Activated T-cell treated with anti-CD3 and anti-CD28 coated beads for 48 hours (primary cell): Measurements from ENCODE around the gene PHKG2.
"Not testable (repeated sequence)": the region's sequence is repeated elsewhere in the genome, so short reads cannot be mapped to it uniquely, and the experiment has no call there.

Source experiments
- DNase-seq: peaks from one replicate; pipeline ENCODE4 v3.0.0-alpha.2; 2020; ENCODE audit warnings: low read depth

Gene PHKG2

GRCh38 chr16:30747799-30748633 lies at the start of gene PHKG2:
PHKG2 (plus strand) TSS chr16:30748425; CDS start chr16:30748821, 396 bp downstream.
- peak; percentile 98 for DNase-seq

DNA sequence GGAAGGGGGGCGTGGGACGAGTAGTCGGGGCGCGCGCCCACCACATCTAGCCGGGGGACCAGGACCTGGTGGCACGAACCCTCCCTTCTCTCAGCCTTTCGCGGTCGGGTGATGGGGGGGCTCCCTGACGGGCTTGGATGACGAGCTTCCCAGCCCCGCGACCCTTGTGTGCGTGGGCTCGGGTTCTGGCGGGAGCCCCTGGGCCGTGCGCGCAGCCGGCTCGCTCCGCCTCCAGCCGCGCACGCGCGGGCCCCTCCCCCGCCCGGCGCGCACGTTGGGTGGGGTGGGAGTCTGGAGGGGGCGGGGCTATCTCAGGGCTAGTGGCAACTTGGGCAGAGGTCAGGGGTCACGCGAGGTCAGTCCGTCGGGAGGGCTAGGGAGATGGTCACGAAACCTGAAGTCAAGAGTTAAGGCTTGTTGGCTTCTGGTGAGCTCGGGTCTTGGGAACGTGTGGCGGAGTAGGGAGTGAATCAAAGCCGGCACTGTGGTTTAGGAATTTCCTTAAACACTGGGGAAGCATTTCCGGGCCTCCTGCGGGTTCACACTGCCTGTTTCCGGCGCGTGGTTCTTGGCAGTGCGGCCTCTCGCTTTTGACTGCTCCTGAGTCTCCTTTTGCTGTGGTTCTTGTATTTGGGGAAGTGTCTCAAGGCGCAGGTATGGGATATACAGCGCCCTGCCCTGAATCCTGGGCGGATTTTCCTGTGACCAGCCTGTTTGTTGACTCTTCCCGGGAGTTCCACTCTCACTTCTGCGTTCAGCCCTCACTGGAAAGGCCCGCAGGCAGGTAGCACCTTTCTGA lies 49.2 kb upstream of the PHKG2 start, which contains the start of gene SRCAP:
Gene SRCAP, plus strand, starts transcription at position 356 of the 799 bp plus-strand sequence. CDS start 1,654 bp downstream, outside the sequence.
- peak; percentile 89 for DNase-seq

DNA sequence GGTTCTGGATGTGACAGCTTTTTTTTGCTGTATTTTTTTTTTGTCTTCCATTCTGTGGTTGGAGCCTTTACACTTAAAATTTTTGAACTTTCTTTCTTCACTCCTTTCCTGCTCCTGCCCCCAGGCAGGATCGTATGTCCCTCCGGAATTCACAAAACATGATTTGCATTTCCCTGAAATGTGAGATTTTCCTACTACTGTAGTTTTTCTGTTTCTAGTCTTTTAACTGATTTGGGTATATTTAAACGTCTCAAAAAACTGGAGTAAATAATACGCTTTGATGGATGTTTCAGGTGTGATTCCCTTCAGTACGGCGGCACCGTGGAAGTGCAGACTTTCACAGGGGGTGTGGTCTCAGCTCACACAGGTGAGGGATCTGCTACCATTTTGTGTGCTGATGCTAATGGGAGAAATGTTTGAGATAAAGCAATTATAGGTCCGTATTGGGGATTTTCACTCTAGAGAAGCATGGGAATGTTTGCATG lies 48.6 kb upstream of the PHKG2 start:
- no peak for DNase-seq

DNA sequence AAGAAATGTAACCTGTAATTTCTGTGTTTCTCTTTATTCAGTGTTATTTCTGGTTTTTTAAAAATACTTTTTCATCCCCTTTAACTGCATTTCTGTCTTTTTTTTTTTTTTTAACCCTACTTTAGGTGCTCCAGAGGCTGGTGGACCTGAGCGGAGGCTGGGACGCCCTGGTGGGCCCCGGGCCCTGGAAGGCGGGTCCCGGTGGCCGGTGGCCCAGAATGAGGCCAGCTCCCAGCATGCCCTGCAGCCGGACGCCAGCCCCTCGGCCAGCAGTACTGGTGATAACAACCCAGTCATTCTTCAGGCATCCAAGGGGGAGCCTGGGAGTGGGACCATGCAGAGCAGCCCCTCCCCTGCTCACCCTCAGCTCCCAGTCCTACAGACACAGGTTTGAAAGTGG lies 47.7 kb upstream of the PHKG2 start:
- no peak for DNase-seq

DNA sequence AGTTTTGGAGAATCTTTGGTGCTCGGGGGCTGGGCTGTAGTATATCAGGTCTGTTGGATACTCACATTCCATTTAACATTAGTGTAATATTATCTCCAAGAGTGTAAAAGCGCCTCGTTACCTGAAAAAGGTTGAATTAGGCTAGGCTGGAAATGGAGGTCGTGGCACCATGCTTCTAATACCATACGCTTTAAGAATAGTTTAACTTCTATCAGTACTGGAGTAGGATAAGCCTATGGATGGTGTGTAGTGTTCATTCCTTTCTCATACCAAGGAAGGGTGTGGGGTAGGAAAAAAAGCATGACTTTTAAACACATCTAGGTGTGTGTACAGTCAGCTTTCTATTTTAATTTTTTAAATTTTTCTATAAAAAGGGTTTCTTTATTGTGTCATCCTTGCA lies 47.3 kb upstream of the PHKG2 start:
- DNase-seq = no peak

DNA sequence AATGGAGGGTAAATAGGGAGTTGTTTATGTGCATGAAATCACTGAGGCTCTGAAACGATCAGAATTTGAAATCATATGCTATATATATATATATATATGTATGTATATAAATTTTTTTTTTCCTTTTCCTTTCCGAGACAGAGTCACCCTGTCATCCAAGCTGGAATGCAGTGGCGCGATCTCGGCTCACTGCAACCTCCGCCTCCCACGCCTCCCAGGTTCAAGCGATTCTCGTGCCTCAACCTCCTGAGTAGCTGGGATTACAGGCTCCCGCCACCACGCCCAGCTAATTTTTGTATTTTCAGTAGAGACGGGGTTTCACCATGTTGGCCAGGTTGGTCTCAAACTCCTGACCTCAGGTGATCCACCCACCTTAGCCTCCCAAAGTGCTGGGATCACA lies 45.2 kb upstream of the PHKG2 start:
- DNase-seq = not testable (repeated sequence)

- DNase-seq = no peak
Observed at GRCh38 chr16:30703971-30704370, 44.3 kb upstream of the PHKG2 start.

DNA sequence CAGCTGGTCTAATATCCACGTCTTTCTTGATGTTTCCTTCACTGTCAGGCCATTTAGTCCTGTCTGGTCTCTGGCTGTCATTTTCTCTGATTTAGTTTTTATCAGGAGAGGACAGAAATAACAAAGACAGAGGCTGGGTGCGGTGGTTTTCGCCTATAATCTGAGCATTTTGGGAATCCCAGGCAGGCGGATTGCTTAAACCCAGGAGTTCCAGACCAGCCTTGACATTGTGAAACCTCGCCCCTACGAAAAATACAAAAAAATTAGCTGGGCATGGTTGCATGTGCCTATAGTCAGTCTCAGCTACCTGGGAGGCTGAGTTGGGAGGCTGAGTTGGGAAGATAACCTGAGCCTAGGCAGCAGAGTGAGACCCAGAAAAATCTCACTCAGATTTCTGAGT lies 42.2 kb upstream of the PHKG2 start:
- no peak for DNase-seq

DNA sequence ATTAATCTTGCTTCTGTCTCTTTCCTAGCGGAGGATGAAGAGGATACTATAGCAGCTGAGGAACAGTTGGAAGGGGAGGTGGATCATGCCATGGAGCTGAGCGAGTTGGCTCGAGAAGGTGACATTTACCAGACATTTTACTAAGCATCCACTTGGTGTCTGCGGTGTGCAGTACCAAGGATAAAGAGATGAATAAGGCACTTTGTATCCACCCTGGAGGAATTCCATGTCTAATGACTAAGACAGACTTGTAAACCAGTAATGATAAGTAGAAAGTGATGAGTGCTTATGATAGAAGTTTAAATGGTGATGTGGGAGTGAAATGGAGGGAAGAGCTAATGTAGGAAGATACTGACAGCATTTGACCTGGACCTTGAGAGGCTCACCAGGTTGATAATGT lies 37.3 kb upstream of the PHKG2 start:
- no peak for DNase-seq

- no peak for DNase-seq
Observed at GRCh38 chr16:30711712-30712111, 36.5 kb upstream of the PHKG2 start.

DNA sequence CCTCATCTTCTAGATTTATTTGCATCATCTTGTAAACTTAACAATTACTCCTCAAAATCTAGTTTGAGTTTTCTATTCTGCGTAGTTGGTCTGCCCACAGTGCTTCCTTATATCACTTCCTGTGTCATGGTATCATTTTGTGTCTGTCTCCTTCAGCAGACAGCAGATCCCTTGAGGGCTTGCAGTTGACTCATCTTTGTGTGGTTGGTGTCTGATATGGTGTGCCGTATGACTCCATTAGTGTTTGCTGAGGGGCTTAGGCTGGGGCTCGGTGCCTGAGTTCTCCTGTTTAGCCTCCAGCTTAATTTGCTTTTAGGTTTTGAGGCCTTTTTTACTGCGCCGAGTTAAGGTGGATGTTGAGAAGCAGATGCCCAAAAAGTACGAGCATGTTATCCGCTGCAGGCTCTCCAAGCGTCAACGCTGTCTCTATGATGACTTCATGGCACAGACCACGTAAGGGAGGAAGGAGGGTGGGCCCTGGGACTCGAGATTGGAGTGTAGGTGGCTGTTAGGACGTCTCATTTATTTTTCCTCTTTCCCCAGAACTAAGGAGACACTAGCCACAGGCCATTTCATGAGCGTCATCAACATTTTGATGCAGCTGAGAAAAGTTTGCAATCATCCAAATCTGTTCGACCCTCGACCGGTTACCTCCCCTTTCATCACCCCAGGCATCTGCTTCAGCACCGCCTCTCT lies 32.3 kb upstream of the PHKG2 start:
- peak; percentile 26 for DNase-seq

- no peak for DNase-seq
Observed at GRCh38 chr16:30720086-30720485, 28.1 kb upstream of the PHKG2 start.

DNA sequence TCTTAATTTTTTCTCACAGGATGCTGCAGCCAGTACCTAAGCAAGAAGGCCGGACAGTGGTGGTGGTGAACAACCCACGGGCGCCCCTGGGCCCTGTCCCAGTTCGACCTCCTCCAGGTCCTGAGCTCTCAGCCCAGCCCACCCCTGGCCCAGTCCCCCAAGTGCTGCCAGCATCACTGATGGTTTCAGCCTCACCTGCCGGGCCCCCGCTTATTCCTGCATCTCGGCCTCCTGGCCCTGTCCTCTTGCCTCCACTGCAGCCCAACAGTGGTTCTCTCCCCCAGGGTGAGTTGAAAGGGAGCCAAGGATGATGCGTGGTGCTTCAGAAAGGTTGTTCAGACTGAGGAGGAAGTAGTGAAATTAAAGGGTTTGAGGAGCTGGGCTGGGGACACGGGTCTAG lies 27.5 kb upstream of the PHKG2 start:
- DNase-seq = no peak

DNA sequence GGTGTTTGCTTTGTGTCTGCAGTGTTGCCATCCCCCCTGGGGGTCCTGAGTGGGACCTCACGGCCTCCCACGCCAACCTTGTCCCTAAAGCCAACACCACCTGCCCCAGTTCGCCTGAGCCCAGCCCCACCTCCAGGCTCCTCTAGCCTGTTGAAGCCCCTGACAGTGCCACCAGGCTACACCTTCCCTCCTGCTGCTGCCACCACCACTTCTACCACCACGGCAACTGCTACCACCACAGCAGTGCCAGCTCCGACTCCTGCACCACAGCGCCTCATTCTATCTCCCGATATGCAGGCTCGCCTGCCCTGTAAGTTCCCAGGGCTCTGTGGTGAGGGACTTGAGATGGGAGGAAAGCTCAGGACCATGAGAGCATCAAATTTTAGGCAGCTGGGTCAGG lies 27.1 kb upstream of the PHKG2 start:
- DNase-seq = no peak

- no peak for DNase-seq
Observed at GRCh38 chr16:30721606-30722005, 26.6 kb upstream of the PHKG2 start.

- DNase-seq = no peak
Observed at GRCh38 chr16:30722443-30722842, 25.8 kb upstream of the PHKG2 start.

DNA sequence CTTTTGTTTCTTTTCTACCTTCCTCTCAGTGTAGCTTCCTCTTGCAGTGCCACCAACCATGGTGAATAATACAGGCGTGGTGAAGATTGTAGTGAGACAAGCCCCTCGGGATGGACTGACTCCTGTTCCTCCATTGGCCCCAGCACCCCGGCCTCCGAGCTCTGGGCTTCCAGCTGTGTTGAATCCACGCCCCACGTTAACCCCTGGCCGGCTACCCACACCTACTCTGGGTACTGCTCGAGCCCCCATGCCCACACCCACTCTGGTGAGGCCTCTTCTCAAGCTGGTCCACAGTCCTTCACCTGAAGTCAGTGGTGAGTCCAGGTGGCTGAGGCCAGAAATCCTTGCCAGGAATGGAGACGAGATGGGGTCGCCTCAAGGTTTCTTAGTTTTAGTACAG lies 25.3 kb upstream of the PHKG2 start:
- no peak for DNase-seq

GRCh38 chr16:30723725-30724355 lies 24.4 kb upstream of the PHKG2 start:
- DNase-seq = no peak

- no peak for DNase-seq
Observed at GRCh38 chr16:30724641-30725417, 23.4 kb upstream of the PHKG2 start.

GRCh38 chr16:30725418-30725792 lies 22.8 kb upstream of the PHKG2 start:
- no peak for DNase-seq

DNA sequence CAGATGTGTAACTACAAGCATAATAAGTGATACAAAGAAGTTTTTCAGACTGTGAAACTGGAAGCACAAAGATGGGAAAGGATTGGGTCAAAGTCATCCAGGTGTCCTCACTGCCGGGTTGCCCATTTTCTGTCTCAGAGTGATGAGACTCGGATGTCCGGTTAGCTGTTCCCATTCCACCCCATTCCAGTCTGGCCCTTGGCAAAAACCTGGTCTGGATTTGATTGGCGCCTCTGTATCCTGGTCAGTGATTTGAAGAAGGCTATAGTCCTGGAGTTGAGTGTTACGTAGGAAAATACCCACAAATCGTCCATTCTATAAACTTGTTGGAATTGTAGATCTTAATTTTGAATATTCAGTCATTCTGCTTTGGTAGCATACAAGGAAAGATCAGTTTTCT lies 19.9 kb upstream of the PHKG2 start:
- no peak for DNase-seq
